CD14-positive monocyte (primary cell): ENCODE data around the gene MYH9. TPM values are rescaled to one million over a fixed set of nuclear protein-coding genes. Genes with fewer than 3 reads are reported as not detected.
A peak's percentile ranks its signal among the peaks of the same experiment; 100 is the strongest.

ENCODE experiments used
- DNase-seq, 3 donors: peaks; one replicate each; pipeline ENCODE4 v3.0.0-alpha.2; 2011 to 2022
- H2AFZ ChIP-seq: 2 replicates; pipeline ENCODE4 v1.6.0; 2012; ENCODE audit warnings: mild to moderate bottlenecking, low read depth, low read length, inconsistent platforms; ENCODE audit not compliant: insufficient read depth, poor library complexity, severe bottlenecking
- H3K27ac ChIP-seq, 2 donors: 1 replicate in 1 of 2; 2 replicates in 1 of 2; pipeline ENCODE4 v1.5.1; 2012 to 2013; ENCODE audit warnings: low read length in 2 of 2, control low read depth in 1 of 2, inconsistent platforms in 1 of 2, low read depth in 1 of 2, mild to moderate bottlenecking in 1 of 2
- H3K27me3 ChIP-seq, 2 donors: one replicate each; pipeline versions ENCODE4 v1.6.0 to v1.6.1; 2011 to 2013; ENCODE audit warnings: low read length in 2 of 2; ENCODE audit not compliant: control insufficient read depth in 2 of 2, insufficient read depth in 2 of 2
- H3K36me3 ChIP-seq, 2 donors: replicated peaks in 1 of 2; 1 replicate in 1 of 2; 2 replicates in 1 of 2; pipeline versions ENCODE4 v1.5.1 to v1.6.1; 2012 to 2013; ENCODE audit warnings: low read length in 2 of 2, control low read depth in 1 of 2, inconsistent platforms in 1 of 2, mild to moderate bottlenecking in 1 of 2; ENCODE audit not compliant: insufficient read depth in 2 of 2, control insufficient read depth in 1 of 2
- H3K4me1 ChIP-seq, 2 donors: 1 replicate in 1 of 2; 2 replicates in 1 of 2; pipeline versions ENCODE4 v1.5.1 to v1.6.1; 2012 to 2013; ENCODE audit warnings: low read length in 2 of 2, control low read depth in 1 of 2, inconsistent platforms in 1 of 2, mild to moderate bottlenecking in 1 of 2, moderate library complexity in 1 of 2; ENCODE audit not compliant: insufficient read depth in 2 of 2, control insufficient read depth in 1 of 2
- H3K4me2 ChIP-seq: replicated peaks from 2 replicates; pipeline ENCODE3; 2012; ENCODE audit warnings: low read length, moderate library complexity, mild to moderate bottlenecking; ENCODE audit not compliant: poor library complexity, severe bottlenecking; ENCODE audit errors: extremely low read depth
- H3K4me3 ChIP-seq, 3 experiments: fragments of 200-600 bp in 1 of 3; sonication (generic) in 1 of 3; replicated peaks in 1 of 3; 1 replicate in 2 of 3; 2 replicates in 1 of 3; pipeline ENCODE4 v1.5.1; 2011 to 2013; ENCODE audit warnings: low read length in 3 of 3, mild to moderate bottlenecking in 3 of 3, control low read depth in 2 of 3, low read depth in 2 of 3, inconsistent platforms in 1 of 3, moderate library complexity in 1 of 3
- H3K79me2 ChIP-seq: 2 replicates; pipeline ENCODE4 v1.6.0; 2012; ENCODE audit warnings: mild to moderate bottlenecking, control low read depth, inconsistent platforms, low read length, moderate library complexity; ENCODE audit not compliant: insufficient read depth
- H3K9ac ChIP-seq: 2 replicates; pipeline ENCODE4 v1.6.0; 2017; ENCODE audit warnings: low read length, mild to moderate bottlenecking; ENCODE audit not compliant: insufficient read depth, poor library complexity, severe bottlenecking
- H3K9me3 ChIP-seq, 2 donors: replicated peaks in 1 of 2; 1 replicate in 1 of 2; 2 replicates in 1 of 2; pipeline versions ENCODE4 v1.5.1 to v1.6.1; 2012 to 2013; ENCODE audit warnings: low read length in 2 of 2, control low read depth in 1 of 2; ENCODE audit not compliant: control insufficient read depth in 1 of 2, insufficient read depth in 1 of 2
- H4K20me1 ChIP-seq: 2 replicates; pipeline ENCODE4 v1.6.0; 2012; ENCODE audit warnings: mild to moderate bottlenecking, low read length, control low read depth, moderate library complexity; ENCODE audit not compliant: insufficient read depth
- H3K27ac Mint-ChIP-seq, 7 donors: one replicate each; pipeline ENCODE4 v1.8.0; 2020; ENCODE audit warnings: mild to moderate bottlenecking in 7 of 7, mixed read lengths in 7 of 7, moderate library complexity in 6 of 7, inconsistent platforms in 2 of 7
- H3K27me3 Mint-ChIP-seq, 3 donors: one replicate each; pipeline ENCODE4 v1.8.0; 2021 to 2022; ENCODE audit warnings: low read depth in 3 of 3, mild to moderate bottlenecking in 3 of 3, mixed read lengths in 3 of 3, moderate library complexity in 3 of 3, inconsistent platforms in 1 of 3
- H3K36me3 Mint-ChIP-seq, 2 donors: one replicate each; pipeline ENCODE4 v1.8.0; 2020; ENCODE audit warnings: mixed read lengths in 2 of 2, inconsistent platforms in 1 of 2, mild to moderate bottlenecking in 1 of 2
- H3K4me1 Mint-ChIP-seq: one replicate; pipeline ENCODE4 v1.8.0; 2020; ENCODE audit warnings: mild to moderate bottlenecking, mixed read lengths
- H3K4me3 Mint-ChIP-seq, 2 donors: one replicate each; pipeline ENCODE4 v1.8.0; 2020; ENCODE audit warnings: mild to moderate bottlenecking in 2 of 2, mixed read lengths in 2 of 2, moderate library complexity in 1 of 2
- H3K9me3 Mint-ChIP-seq, 7 donors: one replicate each; pipeline ENCODE4 v1.8.0; 2020 to 2022; ENCODE audit warnings: mixed read lengths in 7 of 7, mild to moderate bottlenecking in 6 of 7, moderate library complexity in 6 of 7, inconsistent platforms in 2 of 7
- CTCF ChIP-seq: fragments of 200-600 bp; IDR thresholded peaks from one replicate; pipeline ENCODE4 v1.8.0; 2022; ENCODE audit warnings: antibody characterized with exemption, mild to moderate bottlenecking
- WGBS: methylation state at CpG from one replicate; pipeline ENCODE4 v1.1.5; 2013; ENCODE audit warnings: missing lambda C conversion rate; ENCODE audit not compliant: insufficient coverage; 5-methylcytosine and 5-hydroxymethylcytosine counted together
- intact Hi-C, 2 donors: fragments of 100-400 bp; cut with micrococcal nuclease; formaldehyde crosslinking; loops; one replicate each; pipeline versions ENCODE4 v1.15.0 to v1.15.1; 2023
- polyA plus RNA-seq, 3 donors: library from polyadenylated mRNA; depleted of rRNA in 1 of 3; unstranded in 2 of 3; stranded (reverse) in 1 of 3; fragments of 300-500 nt in 2 of 3; fragments of >200 nt in 1 of 3; fragmentation: Illumina TruSeq in 2 of 3; gene quantifications; 1 replicate in 2 of 3; 2 replicates in 1 of 3; pipeline ENCODE4 v1.2.3, GENCODE V29; 2012 to 2021

Gene MYH9
- polyA plus RNA-seq, 3 donors, result 35.6 to 163 (median 79.5) TPM

DNA sequence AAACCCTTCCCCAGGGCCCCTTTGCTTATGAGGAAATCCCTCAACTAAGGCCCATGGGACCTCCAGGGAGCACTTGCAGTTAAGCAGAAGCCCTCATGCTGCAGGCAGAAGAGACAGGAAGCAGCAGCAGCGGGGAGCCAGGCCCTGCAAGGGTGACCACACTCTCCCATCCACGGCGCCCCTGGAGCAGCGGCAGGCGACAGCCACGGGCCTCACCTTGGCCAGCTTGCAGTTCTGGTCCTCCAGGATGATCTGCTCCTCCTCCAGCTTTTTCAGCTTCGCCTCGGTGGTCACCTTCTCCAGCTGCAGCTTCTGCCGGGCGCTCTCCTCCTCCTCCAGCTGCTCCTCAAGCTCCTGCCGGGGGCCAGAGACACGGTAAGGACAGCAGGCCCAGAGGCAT is 87.9 kb downstream of the MYH9 start:
- no peak for TF ChIP-seq CTCF
- no peaks in the 10 kb centered on the region for H3K4me1 ChIP-seq
- H3K4me3 Mint-ChIP-seq, result no peak overlapping the region
- WGBS, result 95% methylated on average over 12 of the region's 12 CpGs
- peaks cover 90 to 100% of the 10 kb centered on the region in 2 donors for H3K36me3 Mint-ChIP-seq
- no peak for DNase-seq
- no peak overlapping the region for H3K4me3 ChIP-seq
- no peaks in the 10 kb centered on the region for H3K9me3 Mint-ChIP-seq
- no peak overlapping the region for H3K9ac ChIP-seq
- peaks cover 100% of the 10 kb centered on the region for H4K20me1 ChIP-seq
- H3K9me3 ChIP-seq, result no peaks in the 10 kb centered on the region
- no peaks in the 10 kb centered on the region for H3K4me1 Mint-ChIP-seq
- no peak overlapping the region for H3K4me2 ChIP-seq
- H3K27me3 ChIP-seq, result no peaks in the 10 kb centered on the region
- H3K27ac Mint-ChIP-seq, result peak overlapping the region in 1 of 7 donors; percentile 76
- no peaks in the 10 kb centered on the region for H3K27me3 Mint-ChIP-seq
- H3K27ac ChIP-seq, result no peak overlapping the region
- H2AFZ ChIP-seq, result no peak overlapping the region
- peaks cover 71% of the 10 kb centered on the region for H3K79me2 ChIP-seq
- intact Hi-C loops, result no loop called here
- H3K36me3 ChIP-seq, result peaks cover 99 to 100% of the 10 kb centered on the region in 2 donors

DNA sequence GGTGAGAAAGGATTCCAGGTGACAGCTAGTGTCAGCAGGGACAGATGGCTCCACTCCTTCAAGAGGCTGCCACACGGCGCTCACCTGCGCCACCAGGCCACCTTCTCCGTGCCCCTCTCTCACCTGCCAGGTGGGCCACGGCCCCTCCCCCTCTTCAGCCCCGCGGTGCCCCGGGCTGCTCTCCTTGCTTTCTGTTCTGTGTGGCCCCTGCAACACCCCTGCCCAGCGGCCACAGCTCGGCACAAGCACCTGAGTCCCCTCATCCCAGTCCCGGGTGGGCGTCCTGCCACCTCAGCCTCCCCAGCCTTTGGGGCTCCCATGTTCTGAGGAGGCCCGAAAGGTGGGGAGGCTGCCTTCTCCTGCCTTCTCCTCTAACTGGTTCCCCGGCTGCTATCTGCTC is 88.5 kb downstream of the MYH9 start:
- Histone ChIP-seq H3K79me2 (peaks cover 71% of the 10 kb centered on the region), H3K9me3 (no peaks in the 10 kb centered on the region), H4K20me1 (peaks cover 100% of the 10 kb centered on the region), H3K27ac (no peak overlapping the region), H3K9ac (no peak overlapping the region), H3K4me2 (no peak overlapping the region), H3K36me3 (peaks cover 99 to 100% of the 10 kb centered on the region in 2 donors), H3K27me3 (no peaks in the 10 kb centered on the region), H3K4me1 (no peaks in the 10 kb centered on the region), H3K4me3 (no peak overlapping the region), H2AFZ (no peak overlapping the region)
- Mint-ChIP-seq H3K27ac (no peak overlapping the region), H3K4me1 (no peaks in the 10 kb centered on the region), H3K4me3 (no peak overlapping the region), H3K36me3 (peaks cover 90 to 100% of the 10 kb centered on the region in 2 donors), H3K9me3 (no peaks in the 10 kb centered on the region), H3K27me3 (no peaks in the 10 kb centered on the region)
- intact Hi-C loops, result no loop called here
- 94% methylated on average over 14 of the region's 14 CpGs for WGBS
- TF ChIP-seq CTCF, result no peak
- no peak for DNase-seq
